ENCODE measurements around the gene CACNA2D3.

DNA sequence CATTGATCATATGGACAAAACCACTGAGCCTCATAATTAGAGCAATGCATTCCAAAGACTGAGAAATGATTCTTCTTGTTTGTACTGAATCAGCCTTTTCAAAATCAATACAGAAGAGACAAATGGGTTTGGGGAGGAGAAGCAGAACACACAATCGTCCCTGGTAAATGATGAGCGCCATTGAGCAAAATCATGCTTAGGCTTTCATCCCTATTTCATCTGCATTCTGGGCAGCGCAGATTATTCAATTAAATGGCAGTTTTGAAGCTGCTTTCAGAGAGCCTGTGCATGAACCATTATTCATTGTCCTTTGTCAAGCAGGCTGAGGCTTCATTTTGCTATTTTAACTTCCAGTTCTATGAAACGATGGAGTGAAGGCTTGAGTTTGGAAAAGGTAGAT is 371.9 kb downstream of the CACNA2D3 start:
- TF ChIP-seq EZH2 (IDR thresholded peaks at IDR 0.05), result no peak
- TF ChIP-seq POLR2AphosphoS5 (IDR thresholded peaks at IDR 0.05; ENCODE audit: borderline replicate concordance, low read depth, low read length), result no peak
